Measurements from ENCODE around the gene POLD2. TPM values are rescaled to one million over a fixed set of nuclear protein-coding genes. Genes with fewer than 3 reads are reported as not detected.

The POLD2 gene
- total RNA-seq, 1 experiment from 2014 or later: 154 TPM

DNA sequence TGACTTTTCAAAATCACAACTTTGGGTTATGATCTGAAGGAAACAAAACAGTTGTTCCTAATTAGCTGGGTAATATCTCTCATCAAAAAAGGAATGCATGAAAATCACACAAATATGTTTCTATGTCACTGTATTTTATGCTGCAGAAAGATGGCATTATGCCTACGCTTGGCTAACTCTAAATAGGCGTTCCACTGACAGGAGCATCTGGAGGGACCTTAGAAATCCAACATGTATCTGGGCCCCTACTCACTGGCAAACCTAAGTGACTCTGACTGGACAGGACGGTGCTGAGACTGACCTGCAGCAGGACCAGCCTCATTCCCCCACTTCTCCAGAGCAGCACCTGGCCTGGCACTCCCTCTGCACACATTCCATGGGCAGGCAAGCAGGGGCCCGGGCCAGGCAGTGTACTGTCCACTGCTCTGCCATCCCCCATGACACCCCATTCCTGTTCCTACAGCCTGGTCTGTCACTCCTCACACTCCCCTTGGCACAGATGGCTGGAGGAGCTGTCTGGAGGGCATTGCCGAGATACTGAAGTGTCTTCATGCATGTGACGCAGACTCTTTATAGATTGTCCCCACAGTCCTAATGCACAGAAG is 20.4 kb upstream of the POLD2 start:
- CTCF ChIA-PET: no interaction called here
- H3K4me1 Mint-ChIP-seq: peaks cover 21% of the 10 kb centered on the region
- H3K27me3 Mint-ChIP-seq (ENCODE audit: low read depth): peaks cover 41% of the 10 kb centered on the region
- no peak overlapping the region for H3K27ac Mint-ChIP-seq
- H3K9me3 Mint-ChIP-seq: no peaks in the 10 kb centered on the region
- POLR2A ChIA-PET: no interaction called here
- TF ChIP-seq, protein P1, sequence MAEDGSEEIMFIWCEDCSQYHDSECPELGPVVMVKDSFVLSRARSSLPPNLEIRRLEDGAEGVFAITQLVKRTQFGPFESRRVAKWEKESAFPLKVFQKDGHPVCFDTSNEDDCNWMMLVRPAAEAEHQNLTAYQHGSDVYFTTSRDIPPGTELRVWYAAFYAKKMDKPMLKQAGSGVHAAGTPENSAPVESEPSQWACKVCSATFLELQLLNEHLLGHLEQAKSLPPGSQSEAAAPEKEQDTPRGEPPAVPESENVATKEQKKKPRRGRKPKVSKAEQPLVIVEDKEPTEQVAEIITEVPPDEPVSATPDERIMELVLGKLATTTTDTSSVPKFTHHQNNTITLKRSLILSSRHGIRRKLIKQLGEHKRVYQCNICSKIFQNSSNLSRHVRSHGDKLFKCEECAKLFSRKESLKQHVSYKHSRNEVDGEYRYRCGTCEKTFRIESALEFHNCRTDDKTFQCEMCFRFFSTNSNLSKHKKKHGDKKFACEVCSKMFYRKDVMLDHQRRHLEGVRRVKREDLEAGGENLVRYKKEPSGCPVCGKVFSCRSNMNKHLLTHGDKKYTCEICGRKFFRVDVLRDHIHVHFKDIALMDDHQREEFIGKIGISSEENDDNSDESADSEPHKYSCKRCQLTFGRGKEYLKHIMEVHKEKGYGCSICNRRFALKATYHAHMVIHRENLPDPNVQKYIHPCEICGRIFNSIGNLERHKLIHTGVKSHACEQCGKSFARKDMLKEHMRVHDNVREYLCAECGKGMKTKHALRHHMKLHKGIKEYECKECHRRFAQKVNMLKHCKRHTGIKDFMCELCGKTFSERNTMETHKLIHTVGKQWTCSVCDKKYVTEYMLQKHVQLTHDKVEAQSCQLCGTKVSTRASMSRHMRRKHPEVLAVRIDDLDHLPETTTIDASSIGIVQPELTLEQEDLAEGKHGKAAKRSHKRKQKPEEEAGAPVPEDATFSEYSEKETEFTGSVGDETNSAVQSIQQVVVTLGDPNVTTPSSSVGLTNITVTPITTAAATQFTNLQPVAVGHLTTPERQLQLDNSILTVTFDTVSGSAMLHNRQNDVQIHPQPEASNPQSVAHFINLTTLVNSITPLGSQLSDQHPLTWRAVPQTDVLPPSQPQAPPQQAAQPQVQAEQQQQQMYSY (CRISPR knock-in tag; IDR thresholded peaks at IDR 0.05): no peak
- TF ChIP-seq, protein P2, sequence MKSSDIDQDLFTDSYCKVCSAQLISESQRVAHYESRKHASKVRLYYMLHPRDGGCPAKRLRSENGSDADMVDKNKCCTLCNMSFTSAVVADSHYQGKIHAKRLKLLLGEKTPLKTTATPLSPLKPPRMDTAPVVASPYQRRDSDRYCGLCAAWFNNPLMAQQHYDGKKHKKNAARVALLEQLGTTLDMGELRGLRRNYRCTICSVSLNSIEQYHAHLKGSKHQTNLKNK (CRISPR knock-in tag; IDR thresholded peaks at IDR 0.05): no peak
- TF ChIP-seq TP53 (CRISPR knock-in tag; IDR thresholded peaks at IDR 0.05) (no peak), ZNF219 (CRISPR knock-in tag; IDR thresholded peaks at IDR 0.05; ENCODE audit: borderline replicate concordance) (no peak), JAZF1 (CRISPR knock-in tag; IDR thresholded peaks at IDR 0.05) (no peak)
- no peak overlapping the region for H3K4me3 Mint-ChIP-seq
- H3K36me3 Mint-ChIP-seq: no peaks in the 10 kb centered on the region
- DNase-seq (ENCODE audit: low spot score): no peak
- no peak for ATAC-seq

DNA sequence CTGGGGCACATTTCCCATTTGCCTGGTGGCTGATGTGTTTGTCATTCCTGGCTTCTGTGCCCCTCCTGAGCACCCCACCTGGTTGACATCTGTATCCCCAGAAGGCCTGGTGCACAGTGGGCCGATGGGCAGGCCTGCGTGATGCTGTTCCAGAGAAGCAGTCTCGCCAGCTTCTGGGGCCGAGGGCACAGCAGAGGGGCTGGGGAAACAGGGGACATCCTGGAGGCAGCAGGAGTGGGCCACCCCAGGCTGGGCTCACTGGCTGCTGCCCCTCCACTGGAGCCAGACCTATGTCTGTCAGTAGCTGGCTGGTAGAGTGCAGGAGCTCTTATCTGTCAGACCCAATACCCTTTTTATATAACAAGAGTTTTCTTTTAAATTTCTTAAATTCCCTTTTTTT is 18.7 kb upstream of the POLD2 start:
- ChIA-PET CTCF (interaction anchor here (0.6 to 0.9 kb wide), 3 partner anchors 44 to 393 kb away, joined by 3 to 4 read pairs (median 3); no protein-coding TSS in a partner anchor), POLR2A (no interaction called here)
- Mint-ChIP-seq H3K27ac (no peak overlapping the region), H3K9me3 (no peaks in the 10 kb centered on the region), H3K4me3 (no peak overlapping the region), H3K36me3 (no peaks in the 10 kb centered on the region), H3K27me3 (ENCODE audit: low read depth) (peaks cover 38% of the 10 kb centered on the region), H3K4me1 (peaks cover 15% of the 10 kb centered on the region)
- TF ChIP-seq TEAD4 (CRISPR knock-in tag; IDR thresholded peaks at IDR 0.05) (no peak), FOXJ3 (CRISPR knock-in tag; IDR thresholded peaks at IDR 0.05; ENCODE audit: borderline replicate concordance) (no peak), FOXP1 (CRISPR knock-in tag; IDR thresholded peaks at IDR 0.05; ENCODE audit: borderline replicate concordance) (no peak), ZNF671 (CRISPR knock-in tag; IDR thresholded peaks at IDR 0.05) (no peak)
- TF ChIP-seq, protein P3, sequence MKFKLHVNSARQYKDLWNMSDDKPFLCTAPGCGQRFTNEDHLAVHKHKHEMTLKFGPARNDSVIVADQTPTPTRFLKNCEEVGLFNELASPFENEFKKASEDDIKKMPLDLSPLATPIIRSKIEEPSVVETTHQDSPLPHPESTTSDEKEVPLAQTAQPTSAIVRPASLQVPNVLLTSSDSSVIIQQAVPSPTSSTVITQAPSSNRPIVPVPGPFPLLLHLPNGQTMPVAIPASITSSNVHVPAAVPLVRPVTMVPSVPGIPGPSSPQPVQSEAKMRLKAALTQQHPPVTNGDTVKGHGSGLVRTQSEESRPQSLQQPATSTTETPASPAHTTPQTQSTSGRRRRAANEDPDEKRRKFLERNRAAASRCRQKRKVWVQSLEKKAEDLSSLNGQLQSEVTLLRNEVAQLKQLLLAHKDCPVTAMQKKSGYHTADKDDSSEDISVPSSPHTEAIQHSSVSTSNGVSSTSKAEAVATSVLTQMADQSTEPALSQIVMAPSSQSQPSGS (CRISPR knock-in tag; IDR thresholded peaks at IDR 0.05; ENCODE audit: borderline replicate concordance, low read depth): no peak
- ATAC-seq (no peak), DNase-seq (ENCODE audit: low spot score) (no peak)

DNA sequence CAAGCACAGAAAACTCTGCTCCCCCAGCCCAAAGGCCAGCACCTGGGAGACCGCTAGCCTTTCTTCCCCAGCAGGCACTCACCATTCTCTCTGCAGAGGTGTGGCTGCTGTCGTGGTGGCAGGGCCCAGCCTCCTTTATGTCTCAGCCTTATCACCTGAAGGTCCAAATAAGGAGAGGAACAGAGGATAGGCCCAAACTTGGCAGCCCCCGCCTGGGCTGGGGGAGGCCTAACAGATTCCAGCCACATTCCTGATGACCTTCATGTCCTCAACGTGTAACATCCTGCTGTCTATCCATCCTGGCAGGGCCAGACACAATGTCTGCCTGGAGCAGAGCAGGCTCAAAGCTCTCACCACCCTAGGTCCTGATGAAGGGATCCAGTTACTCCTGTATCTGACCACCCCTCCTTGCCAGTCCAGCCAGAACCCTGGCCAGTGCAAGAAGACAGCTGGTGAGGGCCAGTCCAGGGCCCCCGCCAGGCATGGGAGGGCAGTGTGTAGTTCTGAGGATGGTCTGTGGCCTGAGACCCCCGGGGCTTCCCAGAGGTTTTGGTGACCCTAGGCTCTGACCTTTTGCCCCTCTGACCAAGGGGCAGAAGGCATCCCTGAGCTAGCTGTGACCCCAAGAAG is 18.0 kb upstream of the POLD2 start, which contains the start of gene MYL7:
TSS of gene MYL7 (minus strand) at position 112 of the 630 bp plus-strand sequence. CDS start at position 85, 27 bp downstream.
- H3K27ac Mint-ChIP-seq: no peak within 1 kb of the TSS
- H3K4me3 Mint-ChIP-seq: no peak within 1 kb of the TSS
- no peaks in the 10 kb centered on the region for H3K9me3 Mint-ChIP-seq
- DNase-seq (ENCODE audit: low spot score): no peak
- POLR2A ChIA-PET: no interaction called here
- CTCF ChIA-PET: interaction anchor here (0.6 to 0.9 kb wide), 2 partner anchors 103 to 394 kb away, joined by 3 read pairs; no protein-coding TSS in a partner anchor
- no peaks in the 10 kb centered on the region for H3K36me3 Mint-ChIP-seq
- TF ChIP-seq, protein P4, sequence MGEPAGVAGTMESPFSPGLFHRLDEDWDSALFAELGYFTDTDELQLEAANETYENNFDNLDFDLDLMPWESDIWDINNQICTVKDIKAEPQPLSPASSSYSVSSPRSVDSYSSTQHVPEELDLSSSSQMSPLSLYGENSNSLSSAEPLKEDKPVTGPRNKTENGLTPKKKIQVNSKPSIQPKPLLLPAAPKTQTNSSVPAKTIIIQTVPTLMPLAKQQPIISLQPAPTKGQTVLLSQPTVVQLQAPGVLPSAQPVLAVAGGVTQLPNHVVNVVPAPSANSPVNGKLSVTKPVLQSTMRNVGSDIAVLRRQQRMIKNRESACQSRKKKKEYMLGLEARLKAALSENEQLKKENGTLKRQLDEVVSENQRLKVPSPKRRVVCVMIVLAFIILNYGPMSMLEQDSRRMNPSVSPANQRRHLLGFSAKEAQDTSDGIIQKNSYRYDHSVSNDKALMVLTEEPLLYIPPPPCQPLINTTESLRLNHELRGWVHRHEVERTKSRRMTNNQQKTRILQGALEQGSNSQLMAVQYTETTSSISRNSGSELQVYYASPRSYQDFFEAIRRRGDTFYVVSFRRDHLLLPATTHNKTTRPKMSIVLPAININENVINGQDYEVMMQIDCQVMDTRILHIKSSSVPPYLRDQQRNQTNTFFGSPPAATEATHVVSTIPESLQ (CRISPR knock-in tag; IDR thresholded peaks at IDR 0.05): no peak
- TF ChIP-seq, protein P5, sequence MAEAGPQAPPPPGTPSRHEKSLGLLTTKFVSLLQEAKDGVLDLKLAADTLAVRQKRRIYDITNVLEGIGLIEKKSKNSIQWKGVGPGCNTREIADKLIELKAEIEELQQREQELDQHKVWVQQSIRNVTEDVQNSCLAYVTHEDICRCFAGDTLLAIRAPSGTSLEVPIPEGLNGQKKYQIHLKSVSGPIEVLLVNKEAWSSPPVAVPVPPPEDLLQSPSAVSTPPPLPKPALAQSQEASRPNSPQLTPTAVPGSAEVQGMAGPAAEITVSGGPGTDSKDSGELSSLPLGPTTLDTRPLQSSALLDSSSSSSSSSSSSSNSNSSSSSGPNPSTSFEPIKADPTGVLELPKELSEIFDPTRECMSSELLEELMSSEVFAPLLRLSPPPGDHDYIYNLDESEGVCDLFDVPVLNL (CRISPR knock-in tag; IDR thresholded peaks at IDR 0.05; ENCODE audit: borderline replicate concordance, low read depth): no peak
- TF ChIP-seq, protein P6, sequence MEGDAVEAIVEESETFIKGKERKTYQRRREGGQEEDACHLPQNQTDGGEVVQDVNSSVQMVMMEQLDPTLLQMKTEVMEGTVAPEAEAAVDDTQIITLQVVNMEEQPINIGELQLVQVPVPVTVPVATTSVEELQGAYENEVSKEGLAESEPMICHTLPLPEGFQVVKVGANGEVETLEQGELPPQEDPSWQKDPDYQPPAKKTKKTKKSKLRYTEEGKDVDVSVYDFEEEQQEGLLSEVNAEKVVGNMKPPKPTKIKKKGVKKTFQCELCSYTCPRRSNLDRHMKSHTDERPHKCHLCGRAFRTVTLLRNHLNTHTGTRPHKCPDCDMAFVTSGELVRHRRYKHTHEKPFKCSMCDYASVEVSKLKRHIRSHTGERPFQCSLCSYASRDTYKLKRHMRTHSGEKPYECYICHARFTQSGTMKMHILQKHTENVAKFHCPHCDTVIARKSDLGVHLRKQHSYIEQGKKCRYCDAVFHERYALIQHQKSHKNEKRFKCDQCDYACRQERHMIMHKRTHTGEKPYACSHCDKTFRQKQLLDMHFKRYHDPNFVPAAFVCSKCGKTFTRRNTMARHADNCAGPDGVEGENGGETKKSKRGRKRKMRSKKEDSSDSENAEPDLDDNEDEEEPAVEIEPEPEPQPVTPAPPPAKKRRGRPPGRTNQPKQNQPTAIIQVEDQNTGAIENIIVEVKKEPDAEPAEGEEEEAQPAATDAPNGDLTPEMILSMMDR (IDR thresholded peaks at IDR 0.05): no peak
- TF ChIP-seq CREB1 (CRISPR knock-in tag; IDR thresholded peaks at IDR 0.05): no peak
- peaks cover 31% of the 10 kb centered on the region for H3K27me3 Mint-ChIP-seq (ENCODE audit: low read depth)
- ATAC-seq: no peak
- peaks cover 8% of the 10 kb centered on the region for H3K4me1 Mint-ChIP-seq

Data from WTC11 (cell line).